ENCODE measurements around the gene ARHGEF10L.

Gene ARHGEF10L

DNA sequence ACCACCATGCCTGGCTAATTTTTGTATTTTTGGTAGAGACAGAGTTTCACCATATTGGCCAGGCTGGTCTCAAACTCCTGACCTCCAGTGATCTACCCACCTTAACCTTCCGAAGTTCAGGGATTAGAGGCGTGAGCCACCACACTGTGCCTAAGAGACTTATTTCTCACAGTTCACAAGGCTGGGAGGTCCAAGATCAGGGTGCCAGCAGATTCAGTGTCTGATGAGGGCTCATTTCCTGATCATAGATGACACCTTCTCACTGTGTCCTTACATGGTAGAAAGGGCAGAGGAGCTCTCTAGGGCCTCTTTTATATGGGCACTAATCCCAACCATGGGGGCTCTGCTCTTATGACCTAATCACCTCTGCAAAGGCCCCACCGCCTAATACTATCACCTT, 58.8 kb downstream of the ARHGEF10L start:
- ChIA-PET CTCF (interaction anchor here (1.3 to 38.1 kb wide), 3 partner anchors 10 to 95 kb away, joined by 4 to 1054 read pairs (median 106); no protein-coding TSS in a partner anchor), POLR2A (no interaction called here)
- H3K4me3 ChIP-seq (ENCODE audit: low read depth, low read length): no peak overlapping the region
- no peak for DNase-seq (ENCODE audit: low read depth, low spot score)
- TF ChIP-seq, protein P1, sequence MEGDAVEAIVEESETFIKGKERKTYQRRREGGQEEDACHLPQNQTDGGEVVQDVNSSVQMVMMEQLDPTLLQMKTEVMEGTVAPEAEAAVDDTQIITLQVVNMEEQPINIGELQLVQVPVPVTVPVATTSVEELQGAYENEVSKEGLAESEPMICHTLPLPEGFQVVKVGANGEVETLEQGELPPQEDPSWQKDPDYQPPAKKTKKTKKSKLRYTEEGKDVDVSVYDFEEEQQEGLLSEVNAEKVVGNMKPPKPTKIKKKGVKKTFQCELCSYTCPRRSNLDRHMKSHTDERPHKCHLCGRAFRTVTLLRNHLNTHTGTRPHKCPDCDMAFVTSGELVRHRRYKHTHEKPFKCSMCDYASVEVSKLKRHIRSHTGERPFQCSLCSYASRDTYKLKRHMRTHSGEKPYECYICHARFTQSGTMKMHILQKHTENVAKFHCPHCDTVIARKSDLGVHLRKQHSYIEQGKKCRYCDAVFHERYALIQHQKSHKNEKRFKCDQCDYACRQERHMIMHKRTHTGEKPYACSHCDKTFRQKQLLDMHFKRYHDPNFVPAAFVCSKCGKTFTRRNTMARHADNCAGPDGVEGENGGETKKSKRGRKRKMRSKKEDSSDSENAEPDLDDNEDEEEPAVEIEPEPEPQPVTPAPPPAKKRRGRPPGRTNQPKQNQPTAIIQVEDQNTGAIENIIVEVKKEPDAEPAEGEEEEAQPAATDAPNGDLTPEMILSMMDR (IDR thresholded peaks at IDR 0.05; ENCODE audit: insufficient read depth, low read length, missing control alignments): no peak

DNA sequence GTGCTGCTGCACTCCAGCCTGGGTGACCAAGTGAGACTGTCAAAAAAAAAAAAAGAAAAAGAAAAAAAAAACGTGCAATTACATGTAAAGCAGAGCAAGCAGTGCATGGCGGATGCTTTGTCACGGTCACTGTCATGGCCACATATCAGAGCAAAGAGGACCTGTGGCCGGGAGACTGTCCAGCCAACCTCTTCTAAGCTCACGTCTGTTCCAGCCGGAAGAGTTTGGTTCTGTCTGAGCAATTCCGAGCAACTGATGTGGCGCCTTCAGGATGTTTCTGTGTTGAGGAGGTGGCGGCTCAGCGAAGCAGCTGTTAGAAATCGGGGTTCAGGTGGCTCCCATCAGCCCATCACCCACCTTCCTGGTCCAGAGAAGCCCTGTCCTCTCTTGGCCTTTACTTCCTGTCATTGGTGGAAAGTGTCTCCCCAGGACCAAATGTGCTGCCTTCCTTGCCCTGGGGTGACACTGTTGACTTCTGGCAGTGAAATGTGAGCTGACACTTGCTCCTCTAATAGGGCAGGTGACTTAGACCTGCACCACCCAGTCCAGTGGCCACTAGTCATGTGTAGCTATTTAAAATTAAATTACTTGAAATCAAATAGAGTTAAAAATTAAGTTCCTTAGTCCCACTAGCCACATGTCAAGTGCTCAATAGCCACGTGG, 59.9 kb downstream of the ARHGEF10L start:
- DNase-seq (ENCODE audit: low read depth, low spot score): no peak
- POLR2A ChIA-PET: no interaction called here
- CTCF ChIA-PET: interaction anchor here (0.9 to 38.1 kb wide), 4 partner anchors 9 to 179 kb away, joined by 3 to 1054 read pairs (median 55); no protein-coding TSS in a partner anchor
- TF ChIP-seq, protein P1 (IDR thresholded peaks at IDR 0.05; ENCODE audit: insufficient read depth, low read length, missing control alignments): no peak
- no peak overlapping the region for H3K4me3 ChIP-seq (ENCODE audit: low read depth, low read length)

DNA sequence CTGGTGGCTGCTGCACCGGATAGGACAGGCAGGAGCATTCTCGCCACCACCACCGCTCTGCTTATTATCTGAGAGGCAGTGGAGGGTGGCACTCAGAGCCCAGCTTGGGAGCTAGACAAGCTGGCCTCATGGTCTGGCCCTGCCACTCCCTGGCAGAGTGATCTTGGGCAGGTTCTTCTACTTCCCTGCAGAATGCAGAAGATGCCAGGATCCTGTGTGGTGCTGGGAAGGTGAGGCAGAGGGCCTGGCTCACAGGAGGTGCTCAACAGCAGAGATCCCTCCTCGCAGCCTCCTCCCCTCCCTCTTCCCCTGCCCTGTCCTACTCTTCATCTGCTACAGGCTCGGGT, 60.4 kb downstream of the ARHGEF10L start:
- DNase-seq (ENCODE audit: low read depth, low spot score): no peak
- TF ChIP-seq, protein P1 (IDR thresholded peaks at IDR 0.05; ENCODE audit: insufficient read depth, low read length, missing control alignments): no peak
- ChIA-PET CTCF (interaction anchor here (0.9 to 38.1 kb wide), 3 partner anchors 8 to 179 kb away, joined by 3 to 1054 read pairs (median 106); no protein-coding TSS in a partner anchor), POLR2A (no interaction called here)
- H3K4me3 ChIP-seq (ENCODE audit: low read depth, low read length): no peak overlapping the region

DNA sequence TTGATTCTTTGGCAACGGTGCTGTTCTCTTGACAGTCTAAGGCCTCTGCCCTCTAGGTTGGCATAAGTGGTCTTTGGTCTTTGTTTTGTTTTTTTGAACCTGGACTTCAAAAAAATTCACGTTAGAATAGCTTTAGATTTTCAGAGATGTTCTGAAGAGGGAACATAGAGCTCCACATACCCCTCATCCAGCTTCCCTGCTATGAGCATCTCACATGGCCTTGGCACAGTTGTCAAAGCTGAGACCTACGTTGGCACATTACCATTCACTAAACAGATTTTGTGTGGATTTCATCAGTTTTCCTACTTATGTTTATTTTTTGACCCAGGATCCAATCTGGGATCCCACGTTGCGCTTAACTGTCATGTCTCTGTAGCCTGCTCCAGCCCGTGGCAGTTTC, 60.8 kb downstream of the ARHGEF10L start:
- ChIA-PET CTCF (interaction anchor here (0.7 to 38.1 kb wide), 4 partner anchors 8 to 97 kb away, joined by 3 to 1054 read pairs (median 54); no protein-coding TSS in a partner anchor), POLR2A (no interaction called here)
- no peak for DNase-seq (ENCODE audit: low read depth, low spot score)
- H3K4me3 ChIP-seq (ENCODE audit: low read depth, low read length): no peak overlapping the region
- TF ChIP-seq, protein P1 (IDR thresholded peaks at IDR 0.05; ENCODE audit: insufficient read depth, low read length, missing control alignments): no peak

DNA sequence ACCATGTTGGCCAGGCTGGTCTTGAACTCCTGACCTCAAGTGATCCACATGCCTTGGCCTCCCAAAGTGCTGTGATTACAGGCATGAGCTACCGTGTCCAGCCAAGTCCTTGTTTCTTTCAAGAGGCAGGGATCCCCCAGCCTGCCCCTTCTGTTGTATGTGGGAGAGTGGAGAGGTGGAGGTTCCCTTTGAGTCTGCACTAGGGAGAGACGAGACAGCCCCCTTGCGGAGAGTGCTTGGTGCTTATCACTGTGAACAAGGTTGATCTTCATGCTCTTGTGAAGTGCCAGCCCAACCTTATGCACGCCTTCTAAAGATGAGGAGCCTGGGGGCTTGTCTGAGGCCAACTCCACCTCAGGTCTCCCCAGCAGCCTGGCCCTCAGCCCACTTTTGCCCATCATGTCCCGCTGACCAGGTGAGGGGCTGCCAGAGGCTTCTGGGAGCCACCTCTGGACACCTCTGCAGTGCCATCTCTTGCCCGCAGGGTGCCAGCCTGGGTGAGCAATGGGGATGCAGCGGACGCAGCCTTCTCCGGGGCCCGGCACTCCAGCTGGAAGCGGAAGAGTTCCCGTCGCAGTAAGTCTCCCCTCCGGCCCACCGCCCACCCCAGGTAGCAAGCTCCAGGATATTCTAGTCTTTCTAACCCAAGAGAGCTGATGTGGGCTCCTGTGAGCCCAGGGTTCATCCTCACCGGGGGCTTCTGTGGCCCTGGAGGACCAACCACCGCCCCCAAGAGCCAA, 62.3 kb downstream of the ARHGEF10L start:
- POLR2A ChIA-PET: no interaction called here
- H3K4me3 ChIP-seq (ENCODE audit: low read depth, low read length): no peak overlapping the region
- TF ChIP-seq, protein P1 (IDR thresholded peaks at IDR 0.05; ENCODE audit: insufficient read depth, low read length, missing control alignments): no peak
- CTCF ChIA-PET: interaction anchor here (38.1 kb wide), 1 partner anchor 98 kb away, joined by 1054 read pairs; no protein-coding TSS in a partner anchor
- DNase-seq (ENCODE audit: low read depth, low spot score): no peak

Data from AG04449 (cell line).